K562 (cell line): ENCODE results near the gene PRPF8. TPM values are rescaled to one million over a fixed set of nuclear protein-coding genes. Genes with fewer than 3 reads are reported as not detected.

Experiments used
- ARID1B ChIP-seq: fragments of 450-650 bp; IDR thresholded peaks from 2 replicates; pipeline ENCODE4 v1.6.1; 2016; ENCODE audit warnings: antibody characterized with exemption, mild to moderate bottlenecking, inconsistent platforms
- CBFB ChIP-seq: sonication (generic); formaldehyde crosslinking; IDR thresholded peaks from 2 replicates; pipeline ENCODE4 v1.4.0; 2020; ENCODE audit warnings: mild to moderate bottlenecking, missing genetic modification reagents
- CTCFL ChIP-seq: IDR thresholded peaks from 2 replicates; pipeline ENCODE4 v1.6.1; 2011; ENCODE audit warnings: borderline replicate concordance, low read depth, mild to moderate bottlenecking, moderate library complexity, low read length; ENCODE audit not compliant: insufficient read depth, poor library complexity, severe bottlenecking
- EP300 ChIP-seq: IDR thresholded peaks from 2 replicates; pipeline ENCODE4 v1.6.1; 2012; ENCODE audit warnings: low read length, improper control_type of control experiment
- FOXP1 ChIP-seq: sonication (generic); formaldehyde crosslinking; IDR thresholded peaks from 2 replicates; pipeline ENCODE4 v1.8.0; 2022; ENCODE audit warnings: mild to moderate bottlenecking, missing genetic modification reagents
- HNRNPL ChIP-seq: fragments of 200-400 bp; formaldehyde crosslinking; IDR thresholded peaks from 2 replicates; pipeline ENCODE4 v1.6.1; 2017; ENCODE audit warnings: low read depth, mild to moderate bottlenecking, low read length
- NR2F6 ChIP-seq: fragments of 450-650 bp; formaldehyde crosslinking; IDR thresholded peaks from 2 replicates; pipeline ENCODE4 v1.4.0; 2020; ENCODE audit warnings: mild to moderate bottlenecking
- TAF7 ChIP-seq: fragments of 450-650 bp; IDR thresholded peaks from 2 replicates; pipeline ENCODE4 v1.6.1; 2016; ENCODE audit warnings: missing genetic modification characterization, missing compliant biosample characterization
- USF2 ChIP-seq: sonication (generic); formaldehyde crosslinking; IDR thresholded peaks from 2 replicates; pipeline ENCODE4 v1.5.0; 2020; ENCODE audit warnings: missing genetic modification reagents
- ZBTB26 ChIP-seq: fragments of 450-650 bp; formaldehyde crosslinking; IDR thresholded peaks from 2 replicates; pipeline ENCODE4 v1.4.0; 2022; ENCODE audit warnings: missing genetic modification characterization
- ZNF764 ChIP-seq: fragments of 250-450 bp; sonication (Bioruptor Pico); IDR thresholded peaks from 2 replicates; pipeline ENCODE4 v1.4.0; 2020; ENCODE audit warnings: low read depth, mild to moderate bottlenecking, moderate library complexity
- polyA plus RNA-seq, 8 experiments: library from polyadenylated mRNA; depleted of rRNA in 4 of 8; stranded (reverse) in 5 of 8; unstranded in 3 of 8; fragments of >200 nt; fragmentation: Nextera tagmentation in 2 of 8; fragmentation: Illumina TruSeq in 1 of 8; extraction: Ambion mirVana in 2 of 8; extraction: Trizol in 1 of 8; gene quantifications; 2 replicates each; pipeline versions ENCODE4 v1.2.1 to v1.2.3, GENCODE V29; 2011 to 2014; ENCODE audit warnings: inconsistent platforms in 1 of 8, missing spikeins in 1 of 8
- total RNA-seq, 7 experiments: library from RNA; depleted of rRNA in 6 of 7; stranded (reverse); fragments of >200 nt in 6 of 7; fragmentation: Illumina TruSeq in 2 of 7; extraction: Trizol in 2 of 7; gene quantifications; 2 replicates each; pipeline versions ENCODE4 v1.2.1 to v1.2.3, GENCODE V29; 2011 to 2021; ENCODE audit warnings: low replicate concordance in 1 of 7
- TF ChIP-seq, protein P1 (sequence below): fragments of 450-650 bp; IDR thresholded peaks from 2 replicates; pipeline ENCODE4 v1.7.0; 2016; ENCODE audit warnings: borderline replicate concordance
- TF ChIP-seq, protein P2 (sequence below): fragments of 450-650 bp; IDR thresholded peaks from 2 replicates; pipeline ENCODE4 v1.6.1; 2017; ENCODE audit warnings: antibody characterized with exemption, mild to moderate bottlenecking
- TF ChIP-seq, protein P3 (sequence below): fragments of 250-450 bp; sonication (Bioruptor Pico); IDR thresholded peaks from 2 replicates; pipeline ENCODE4 v1.5.0; 2021; ENCODE audit warnings: mild to moderate bottlenecking, borderline replicate concordance

The PRPF8 gene
- total and polyA plus RNA-seq, 9 of the 15 experiments (the other 6 are each of a cell fraction or from before 2014, with no cell fraction given), result 64.3 to 294 (median 85.9) TPM

- TF ChIP-seq ZBTB26 (CRISPR knock-in tag) (no peak), TAF7 (tag) (no peak), FOXP1 (CRISPR knock-in tag) (no peak), EP300 (no peak), ARID1B (no peak), CBFB (no peak), ZNF764 (CRISPR knock-in tag) (peak; percentile 97), CTCFL (no peak), USF2 (CRISPR knock-in tag) (no peak), HNRNPL (peak; percentile 91), NR2F6 (CRISPR knock-in tag) (no peak)
- TF ChIP-seq, protein P1, sequence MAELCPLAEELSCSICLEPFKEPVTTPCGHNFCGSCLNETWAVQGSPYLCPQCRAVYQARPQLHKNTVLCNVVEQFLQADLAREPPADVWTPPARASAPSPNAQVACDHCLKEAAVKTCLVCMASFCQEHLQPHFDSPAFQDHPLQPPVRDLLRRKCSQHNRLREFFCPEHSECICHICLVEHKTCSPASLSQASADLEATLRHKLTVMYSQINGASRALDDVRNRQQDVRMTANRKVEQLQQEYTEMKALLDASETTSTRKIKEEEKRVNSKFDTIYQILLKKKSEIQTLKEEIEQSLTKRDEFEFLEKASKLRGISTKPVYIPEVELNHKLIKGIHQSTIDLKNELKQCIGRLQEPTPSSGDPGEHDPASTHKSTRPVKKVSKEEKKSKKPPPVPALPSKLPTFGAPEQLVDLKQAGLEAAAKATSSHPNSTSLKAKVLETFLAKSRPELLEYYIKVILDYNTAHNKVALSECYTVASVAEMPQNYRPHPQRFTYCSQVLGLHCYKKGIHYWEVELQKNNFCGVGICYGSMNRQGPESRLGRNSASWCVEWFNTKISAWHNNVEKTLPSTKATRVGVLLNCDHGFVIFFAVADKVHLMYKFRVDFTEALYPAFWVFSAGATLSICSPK, result no peak
- TF ChIP-seq, protein P2, sequence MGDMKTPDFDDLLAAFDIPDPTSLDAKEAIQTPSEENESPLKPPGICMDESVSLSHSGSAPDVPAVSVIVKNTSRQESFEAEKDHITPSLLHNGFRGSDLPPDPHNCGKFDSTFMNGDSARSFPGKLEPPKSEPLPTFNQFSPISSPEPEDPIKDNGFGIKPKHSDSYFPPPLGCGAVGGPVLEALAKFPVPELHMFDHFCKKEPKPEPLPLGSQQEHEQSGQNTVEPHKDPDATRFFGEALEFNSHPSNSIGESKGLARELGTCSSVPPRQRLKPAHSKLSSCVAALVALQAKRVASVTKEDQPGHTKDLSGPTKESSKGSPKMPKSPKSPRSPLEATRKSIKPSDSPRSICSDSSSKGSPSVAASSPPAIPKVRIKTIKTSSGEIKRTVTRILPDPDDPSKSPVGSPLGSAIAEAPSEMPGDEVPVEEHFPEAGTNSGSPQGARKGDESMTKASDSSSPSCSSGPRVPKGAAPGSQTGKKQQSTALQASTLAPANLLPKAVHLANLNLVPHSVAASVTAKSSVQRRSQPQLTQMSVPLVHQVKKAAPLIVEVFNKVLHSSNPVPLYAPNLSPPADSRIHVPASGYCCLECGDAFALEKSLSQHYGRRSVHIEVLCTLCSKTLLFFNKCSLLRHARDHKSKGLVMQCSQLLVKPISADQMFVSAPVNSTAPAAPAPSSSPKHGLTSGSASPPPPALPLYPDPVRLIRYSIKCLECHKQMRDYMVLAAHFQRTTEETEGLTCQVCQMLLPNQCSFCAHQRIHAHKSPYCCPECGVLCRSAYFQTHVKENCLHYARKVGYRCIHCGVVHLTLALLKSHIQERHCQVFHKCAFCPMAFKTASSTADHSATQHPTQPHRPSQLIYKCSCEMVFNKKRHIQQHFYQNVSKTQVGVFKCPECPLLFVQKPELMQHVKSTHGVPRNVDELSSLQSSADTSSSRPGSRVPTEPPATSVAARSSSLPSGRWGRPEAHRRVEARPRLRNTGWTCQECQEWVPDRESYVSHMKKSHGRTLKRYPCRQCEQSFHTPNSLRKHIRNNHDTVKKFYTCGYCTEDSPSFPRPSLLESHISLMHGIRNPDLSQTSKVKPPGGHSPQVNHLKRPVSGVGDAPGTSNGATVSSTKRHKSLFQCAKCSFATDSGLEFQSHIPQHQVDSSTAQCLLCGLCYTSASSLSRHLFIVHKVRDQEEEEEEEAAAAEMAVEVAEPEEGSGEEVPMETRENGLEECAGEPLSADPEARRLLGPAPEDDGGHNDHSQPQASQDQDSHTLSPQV, result peak; percentile 28; the same call in 1 of the 2 replicates
- TF ChIP-seq, protein P3, sequence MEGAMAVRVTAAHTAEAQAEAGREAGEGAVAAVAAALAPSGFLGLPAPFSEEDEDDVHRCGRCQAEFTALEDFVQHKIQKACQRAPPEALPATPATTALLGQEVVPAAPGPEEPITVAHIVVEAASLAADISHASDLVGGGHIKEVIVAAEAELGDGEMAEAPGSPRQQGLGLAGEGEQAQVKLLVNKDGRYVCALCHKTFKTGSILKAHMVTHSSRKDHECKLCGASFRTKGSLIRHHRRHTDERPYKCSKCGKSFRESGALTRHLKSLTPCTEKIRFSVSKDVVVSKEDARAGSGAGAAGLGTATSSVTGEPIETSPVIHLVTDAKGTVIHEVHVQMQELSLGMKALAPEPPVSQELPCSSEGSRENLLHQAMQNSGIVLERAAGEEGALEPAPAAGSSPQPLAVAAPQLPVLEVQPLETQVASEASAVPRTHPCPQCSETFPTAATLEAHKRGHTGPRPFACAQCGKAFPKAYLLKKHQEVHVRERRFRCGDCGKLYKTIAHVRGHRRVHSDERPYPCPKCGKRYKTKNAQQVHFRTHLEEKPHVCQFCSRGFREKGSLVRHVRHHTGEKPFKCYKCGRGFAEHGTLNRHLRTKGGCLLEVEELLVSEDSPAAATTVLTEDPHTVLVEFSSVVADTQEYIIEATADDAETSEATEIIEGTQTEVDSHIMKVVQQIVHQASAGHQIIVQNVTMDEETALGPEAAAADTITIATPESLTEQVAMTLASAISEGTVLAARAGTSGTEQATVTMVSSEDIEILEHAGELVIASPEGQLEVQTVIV (CRISPR knock-in tag), result no peak
These were observed 36.3 kb downstream of the PRPF8 start (continued) for GRCh38 chr17:1648173-1648962.
